ENCODE measurements around the gene KIF25.

The KIF25 gene

GRCh38 chr6:167993831-167994230 is 3.6 kb upstream of the KIF25 start:
- no peak for DNase-seq
- Histone ChIP-seq H3K4me1 (no peaks in the 10 kb centered on the region), H3K9me3 (no peaks in the 10 kb centered on the region), H3K27me3 (peaks cover 0 to 11% of the 10 kb centered on the region in 2 donors), H3K36me3 (no peaks in the 10 kb centered on the region), H3K27ac (no peak overlapping the region), H3K4me3 (no peak overlapping the region)
- no peak for TF ChIP-seq CTCF (IDR thresholded peaks at IDR 0.05)
- intact Hi-C loops (cut with DNase I; ENCODE audit: low total_unique reads), result no loop called here

DNA sequence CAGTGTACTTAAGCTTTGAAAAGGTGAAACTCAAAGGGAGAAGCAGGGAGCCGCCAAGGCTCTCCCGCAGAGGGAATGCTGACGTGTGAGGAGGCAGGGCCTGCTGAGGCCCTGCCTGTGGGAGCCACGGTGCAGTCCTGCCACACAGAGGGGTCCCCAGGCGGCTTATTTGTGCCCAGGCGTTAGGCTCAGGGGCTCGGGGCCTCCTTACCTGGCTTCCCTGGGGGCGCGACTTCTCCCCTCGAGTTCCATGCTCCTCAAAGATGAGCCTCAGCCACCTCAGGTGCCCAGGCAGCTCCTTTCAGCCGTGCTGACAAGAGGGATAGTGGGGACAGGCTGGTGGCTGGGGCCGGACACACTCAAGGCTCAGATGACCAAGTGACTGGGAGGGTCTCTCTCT is 2.2 kb upstream of the KIF25 start:
- no peak overlapping the region for H3K4me3 ChIP-seq
- no peaks in the 10 kb centered on the region for H3K9me3 ChIP-seq
- no peak overlapping the region for H3K27ac ChIP-seq
- intact Hi-C loops (cut with DNase I; ENCODE audit: low total_unique reads), result no loop called here
- no peaks in the 10 kb centered on the region for H3K4me1 ChIP-seq
- no peak for TF ChIP-seq CTCF (IDR thresholded peaks at IDR 0.05)
- no peaks in the 10 kb centered on the region for H3K36me3 ChIP-seq
- peaks cover 0 to 14% of the 10 kb centered on the region in 2 donors for H3K27me3 ChIP-seq
- DNase-seq, result no peak

GRCh38 chr6:167995731-167996151 is 1.7 kb upstream of the KIF25 start:
- DNase-seq, result no peak
- Histone ChIP-seq H3K9me3 (no peaks in the 10 kb centered on the region), H3K4me1 (no peaks in the 10 kb centered on the region), H3K27me3 (peaks cover 0 to 17% of the 10 kb centered on the region in 2 donors), H3K27ac (no peak overlapping the region), H3K36me3 (no peaks in the 10 kb centered on the region), H3K4me3 (no peak overlapping the region)
- intact Hi-C loops (cut with DNase I; ENCODE audit: low total_unique reads), result no loop called here
- TF ChIP-seq CTCF (IDR thresholded peaks at IDR 0.05), result no peak

DNA sequence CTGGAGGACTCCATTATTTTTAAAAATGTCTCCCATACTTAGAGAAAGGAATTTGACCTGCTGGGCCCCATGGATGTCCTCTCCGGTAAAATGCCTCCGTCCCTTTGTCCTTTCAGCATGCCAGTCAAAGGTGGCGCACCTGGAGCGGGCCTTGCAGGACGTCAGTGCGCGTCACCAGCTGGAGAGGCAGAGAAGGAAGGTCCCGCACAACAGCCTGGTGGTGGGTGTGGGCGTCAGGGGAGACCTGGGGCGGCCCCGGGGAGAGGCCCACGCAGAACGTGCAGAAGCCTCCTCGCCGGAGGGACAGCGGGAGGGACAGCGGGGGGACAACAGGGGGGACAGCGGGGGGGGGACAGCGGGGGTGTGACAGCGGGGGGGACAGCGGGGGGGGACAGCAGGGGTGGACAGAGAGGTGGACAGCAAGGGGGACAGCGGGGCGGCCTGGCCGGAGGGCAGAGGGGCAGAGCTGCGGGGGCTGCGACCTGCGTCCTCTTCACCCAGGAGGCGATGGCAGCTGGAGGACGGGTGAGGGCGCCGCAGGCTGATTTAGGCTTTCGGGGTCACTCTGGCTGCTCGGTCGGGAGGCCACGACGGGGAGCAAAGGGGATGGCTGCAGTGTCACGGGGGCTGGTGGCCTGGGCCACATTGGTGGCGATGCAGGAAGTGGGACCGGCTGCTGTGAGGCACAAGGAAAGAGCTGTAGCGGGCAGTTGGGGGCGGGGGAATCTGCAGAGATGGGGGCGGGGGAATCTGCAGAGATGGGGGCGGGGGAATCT is 859 bp upstream of the KIF25 start:
- no peak overlapping the region for H3K27ac ChIP-seq
- TF ChIP-seq CTCF (IDR thresholded peaks at IDR 0.05), result no peak
- H3K36me3 ChIP-seq, result no peaks in the 10 kb centered on the region
- intact Hi-C loops (cut with DNase I; ENCODE audit: low total_unique reads), result no loop called here
- no peak overlapping the region for H3K4me3 ChIP-seq
- H3K9me3 ChIP-seq, result no peaks in the 10 kb centered on the region
- peaks cover 0 to 23% of the 10 kb centered on the region in 2 donors for H3K27me3 ChIP-seq
- DNase-seq, result peak in 1 of 2 donors; percentile 56
- H3K4me1 ChIP-seq, result no peaks in the 10 kb centered on the region

- H3K27ac ChIP-seq, result no peak overlapping the region
- TF ChIP-seq CTCF (IDR thresholded peaks at IDR 0.05), result no peak
- intact Hi-C loops (cut with DNase I; ENCODE audit: low total_unique reads), result no loop called here
- DNase-seq, result no peak
- no peaks in the 10 kb centered on the region for H3K9me3 ChIP-seq
- H3K4me1 ChIP-seq, result no peaks in the 10 kb centered on the region
- no peak overlapping the region for H3K4me3 ChIP-seq
- no peaks in the 10 kb centered on the region for H3K36me3 ChIP-seq
- peaks cover 0 to 23% of the 10 kb centered on the region in 2 donors for H3K27me3 ChIP-seq
Measured at GRCh38 chr6:167998215-167998614, 744 bp downstream of the KIF25 start.

All from tibial artery (tissue), 4 donors.